HG03469 (cell line): ENCODE data around the gene SYNE2.

Source experiments
- ATAC-seq: cut with Tn5 transposase; IDR thresholded peaks from one replicate; pipeline ENCODE4 v1.9.1; 2021; ENCODE audit warnings: mild to moderate bottlenecking, moderate library complexity, moderate number of reproducible peaks; ENCODE audit not compliant: unreplicated experiment

SYNE2 gene

GRCh38 chr14:63960926-63961567 lies 108.2 kb downstream of the SYNE2 start:
- ATAC-seq: no peak

GRCh38 chr14:63962906-63963305 lies 110.1 kb downstream of the SYNE2 start:
- no peak for ATAC-seq

GRCh38 chr14:63963439-63963838 lies 110.6 kb downstream of the SYNE2 start:
- ATAC-seq: no peak

DNA sequence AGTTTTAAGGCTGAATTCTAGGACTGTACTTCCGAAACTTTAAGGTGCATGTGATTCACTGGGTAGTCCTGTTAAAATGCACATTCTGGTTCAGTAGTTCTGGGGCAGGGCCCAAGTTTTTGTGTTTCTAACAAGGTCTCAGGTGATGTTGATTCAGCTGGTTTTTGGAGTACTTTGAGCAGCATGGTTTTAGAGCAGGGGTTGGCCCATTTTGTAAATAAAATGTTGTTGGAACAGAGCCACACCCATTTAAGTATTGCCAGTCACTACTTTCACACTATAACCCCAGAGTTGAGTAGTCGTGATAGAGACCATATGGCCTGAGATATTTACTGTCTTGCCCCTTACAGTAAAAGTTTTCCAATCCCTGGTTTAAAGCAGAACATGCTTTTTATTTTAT lies 111.3 kb downstream of the SYNE2 start:
- ATAC-seq: no peak

- no peak for ATAC-seq
These were observed 113.6 kb downstream of the SYNE2 start for GRCh38 chr14:63966407-63966806.

DNA sequence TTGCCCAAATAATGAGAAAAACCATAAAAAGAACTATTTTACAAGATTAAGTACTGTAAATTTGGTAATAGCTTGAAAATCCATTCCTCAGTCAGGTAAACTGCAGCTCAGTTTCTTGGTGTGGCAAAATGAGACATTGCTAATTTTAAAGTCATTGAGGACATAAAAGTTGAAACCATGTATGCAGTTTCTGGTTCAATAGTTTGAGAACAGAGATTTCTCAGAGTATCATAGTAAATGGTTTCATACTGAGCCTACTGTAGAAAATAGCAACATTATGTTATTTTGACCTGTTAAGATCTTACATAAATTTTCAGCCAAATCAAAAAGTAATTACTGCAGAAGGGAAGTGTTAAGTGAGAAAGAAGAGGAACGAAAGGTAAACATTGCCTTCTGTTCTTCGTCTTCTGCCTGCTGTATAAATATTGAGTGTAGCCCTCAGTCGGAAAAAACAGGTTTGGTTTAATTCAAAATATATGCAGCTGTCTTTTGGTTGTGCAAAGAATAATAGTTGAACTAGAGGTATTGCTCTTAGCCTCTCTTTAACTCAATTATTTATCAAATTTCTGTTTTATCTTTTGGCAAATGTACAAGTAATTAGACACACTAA lies 119.6 kb downstream of the SYNE2 start:
- no peak for ATAC-seq

GRCh38 chr14:63974176-63974575 lies 121.4 kb downstream of the SYNE2 start:
- ATAC-seq: no peak

- no peak for ATAC-seq
These were observed 128.8 kb downstream of the SYNE2 start for GRCh38 chr14:63981569-63981968.

- no peak for ATAC-seq
These were observed 129.4 kb downstream of the SYNE2 start for GRCh38 chr14:63982156-63982555.

DNA sequence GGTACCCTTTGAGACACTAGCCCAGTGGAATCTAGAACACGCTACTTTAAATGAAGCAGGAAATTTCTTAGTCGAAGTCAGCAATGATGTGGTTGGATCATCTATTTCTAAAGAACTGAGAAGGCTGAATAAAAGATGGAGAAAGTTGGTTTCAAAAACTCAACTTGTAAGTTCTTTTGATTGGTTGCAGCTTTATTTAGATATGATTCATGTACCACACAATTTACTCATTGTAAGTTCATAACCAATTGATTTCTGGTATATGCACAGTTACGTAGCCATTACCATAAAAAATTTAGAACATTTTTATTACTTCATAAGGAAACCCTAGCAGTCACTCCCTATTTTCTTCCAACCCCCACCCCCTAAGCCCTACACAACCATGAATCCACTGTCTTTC lies 129.8 kb downstream of the SYNE2 start:
- ATAC-seq: no peak

GRCh38 chr14:63986789-63987533 lies 134.2 kb downstream of the SYNE2 start:
- no peak for ATAC-seq

GRCh38 chr14:63988579-63988978 lies 135.8 kb downstream of the SYNE2 start:
- no peak for ATAC-seq

DNA sequence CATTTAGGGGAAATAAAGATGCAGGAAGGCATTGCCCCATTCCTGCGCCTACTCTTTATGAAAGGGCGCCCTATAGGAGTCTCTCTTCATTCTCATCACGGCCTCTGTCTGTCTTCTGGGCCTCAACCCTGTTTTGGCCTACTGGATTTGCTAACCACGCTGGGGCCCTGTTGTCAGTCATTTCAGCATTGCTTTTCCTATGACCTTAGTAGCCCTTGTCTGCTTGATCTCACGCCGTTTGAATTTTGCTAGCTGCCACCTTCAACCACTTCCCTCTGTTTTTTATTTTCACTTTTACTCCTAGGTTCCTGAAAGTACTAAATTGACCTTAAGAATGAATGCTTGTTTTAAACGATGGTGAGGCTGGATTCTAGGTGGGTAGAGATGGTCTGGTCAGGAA lies 139.0 kb downstream of the SYNE2 start:
- ATAC-seq: no peak

GRCh38 chr14:63992858-63993257 lies 140.1 kb downstream of the SYNE2 start:
- no peak for ATAC-seq

DNA sequence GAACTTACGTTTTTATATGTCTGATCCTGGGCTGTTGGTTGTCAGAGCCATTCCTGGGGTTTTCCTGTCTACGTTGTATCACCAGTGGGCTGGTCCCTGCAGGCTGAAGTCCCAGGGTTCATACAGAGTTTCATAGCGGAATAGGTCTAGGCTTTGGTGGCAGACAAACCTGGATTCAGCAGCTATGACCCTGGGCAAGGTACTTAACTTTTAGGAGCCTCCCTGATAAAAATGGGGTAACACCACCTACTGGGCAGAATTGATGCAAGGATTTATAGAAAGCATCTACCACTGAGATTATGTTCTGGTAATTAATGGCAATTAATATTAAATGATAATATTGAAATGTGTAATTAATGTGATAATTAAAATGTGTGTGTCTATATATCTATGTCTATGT lies 141.2 kb downstream of the SYNE2 start:
- ATAC-seq: no peak

DNA sequence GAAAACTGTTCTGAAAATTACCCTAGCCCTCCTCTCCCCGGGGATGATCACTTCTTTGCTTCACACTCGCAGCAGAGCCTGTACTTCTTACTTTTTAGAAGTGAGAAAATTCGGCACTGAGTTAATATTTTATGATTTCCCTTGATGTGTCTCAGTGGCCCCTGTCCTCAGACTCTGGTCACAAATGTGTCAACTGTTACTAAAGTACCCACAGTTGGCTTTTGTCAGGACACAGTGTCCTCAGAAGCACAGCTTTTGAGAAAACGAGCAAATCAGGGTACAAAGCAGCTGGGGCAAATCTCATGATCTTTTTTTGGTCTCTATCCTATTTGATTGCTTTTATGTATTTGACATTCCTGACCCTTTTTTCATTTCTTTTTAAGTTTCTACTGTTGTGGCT lies 142.5 kb downstream of the SYNE2 start:
- no peak for ATAC-seq

GRCh38 chr14:63996016-63996415 lies 143.2 kb downstream of the SYNE2 start:
- ATAC-seq: no peak

- ATAC-seq: no peak
These were observed 143.9 kb downstream of the SYNE2 start for GRCh38 chr14:63996625-63997220.

DNA sequence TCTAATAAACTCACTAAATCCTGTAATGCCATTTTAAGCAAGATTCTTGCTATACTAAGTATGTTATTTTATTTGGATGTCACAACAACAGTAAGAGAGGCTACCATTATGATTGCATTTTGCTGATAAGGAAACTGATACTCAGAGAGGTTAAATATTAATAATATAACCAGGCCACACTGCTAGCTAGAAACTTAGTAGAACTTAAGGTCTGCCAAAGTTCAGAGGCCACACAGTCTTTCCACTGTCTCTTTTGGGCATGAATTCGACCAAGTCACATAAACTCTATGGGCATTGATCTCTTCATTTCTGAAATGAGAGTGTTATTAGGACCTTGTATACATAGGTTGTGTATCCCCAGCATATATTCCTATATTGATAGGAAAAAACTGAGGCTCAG lies 147.9 kb downstream of the SYNE2 start:
- no peak for ATAC-seq

GRCh38 chr14:64005822-64006221 lies 153.0 kb downstream of the SYNE2 start:
- no peak for ATAC-seq

DNA sequence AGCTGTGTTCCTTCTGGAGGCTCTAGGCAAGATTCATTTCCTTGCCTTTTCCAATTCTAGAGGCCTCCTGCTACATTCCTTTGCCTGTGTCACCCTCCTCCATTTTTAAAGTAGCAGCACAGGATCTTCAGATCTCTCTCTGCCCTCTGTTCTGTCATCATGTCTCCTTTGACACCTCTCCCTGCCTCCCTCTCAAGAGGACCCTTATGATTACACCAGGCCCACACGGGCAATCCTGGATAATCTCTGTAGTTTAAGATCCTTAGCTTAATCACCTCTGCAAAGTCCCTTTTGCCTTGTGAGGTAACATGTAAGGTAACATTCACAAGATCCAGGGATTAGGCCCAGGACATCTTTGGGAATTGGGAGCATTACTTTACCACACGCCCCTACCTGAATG lies 155.2 kb downstream of the SYNE2 start:
- no peak for ATAC-seq

DNA sequence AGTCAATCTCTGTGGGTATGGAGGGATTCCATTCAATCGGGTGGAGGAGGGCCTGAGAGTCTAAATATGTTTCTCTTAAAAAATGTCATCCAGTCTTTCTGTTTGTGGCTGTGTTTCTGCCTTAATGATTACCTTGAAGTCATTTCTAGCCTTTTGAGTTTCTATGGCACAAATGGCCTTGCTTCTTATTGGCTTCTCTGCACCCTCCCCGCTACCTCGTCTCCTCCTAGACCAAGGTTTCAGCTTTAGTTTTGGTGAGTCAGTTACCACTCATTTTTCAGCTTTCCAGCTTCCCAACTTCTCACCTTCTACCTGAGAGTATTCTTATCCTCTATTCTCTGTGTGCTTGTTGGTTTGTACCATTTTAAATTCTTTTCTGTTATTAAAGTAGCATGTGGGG lies 159.2 kb downstream of the SYNE2 start:
- ATAC-seq: no peak
